Right lobe of liver (tissue), 6 donors: ENCODE results near the gene DHFR2. TPM values are rescaled to one million over a fixed set of nuclear protein-coding genes. Genes with fewer than 3 reads are reported as not detected.
A peak's percentile ranks its signal among the peaks of the same experiment; 100 is the strongest.

Experiments used
- ATAC-seq, 4 donors: fragments of 200-7000 bp; cut with Tn5 transposase; one replicate each; pipeline ENCODE4 v1.9.1; 2020; ENCODE audit warnings: mild to moderate bottlenecking in 4 of 4, moderate library complexity in 4 of 4
- DNase-seq, 3 donors: peaks; one replicate each; pipeline ENCODE4 v3.0.0-alpha.2; 2020
- H3K27ac ChIP-seq, 3 donors: fragments of 200-600 bp; one replicate each; pipeline ENCODE4 v1.8.0; 2022
- H3K27me3 ChIP-seq, 2 donors: fragments of 200-600 bp; one replicate each; pipeline ENCODE4 v1.8.0; 2022
- H3K36me3 ChIP-seq, 4 donors: fragments of 200-600 bp; sonication (generic) in 1 of 4; one replicate each; pipeline versions ENCODE4 v1.5.1 to v1.8.0; 2017 to 2022; ENCODE audit warnings: control low read depth in 1 of 4
- H3K4me1 ChIP-seq, 4 donors: fragments of 200-600 bp; sonication (generic) in 1 of 4; one replicate each; pipeline versions ENCODE4 v1.5.1 to v1.8.0; 2017 to 2022; ENCODE audit warnings: control low read depth in 1 of 4
- H3K4me3 ChIP-seq, 3 donors: fragments of 200-600 bp; one replicate each; pipeline ENCODE4 v1.8.0; 2022
- H3K9me3 ChIP-seq, 4 donors: fragments of 200-600 bp; sonication (generic) in 1 of 4; one replicate each; pipeline versions ENCODE4 v1.5.1 to v1.8.0; 2017 to 2022; ENCODE audit warnings: control low read depth in 1 of 4
- CTCF ChIP-seq, 4 donors: fragments of 200-600 bp in 3 of 4; fragments of 450-650 bp in 1 of 4; IDR thresholded peaks; one replicate each; pipeline versions ENCODE4 v1.5.1 to v1.8.0; 2016 to 2022; ENCODE audit warnings: antibody characterized with exemption in 4 of 4, mild to moderate bottlenecking in 2 of 4
- POLR2A ChIP-seq: fragments of 450-650 bp; IDR thresholded peaks from one replicate; pipeline ENCODE4 v1.6.1; 2017; ENCODE audit warnings: antibody characterized with exemption, mild to moderate bottlenecking
- WGBS: methylation state at CpG from one replicate; pipeline ENCODE4 v1.1.6; 2018; ENCODE audit warnings: low coverage, low lambda C conversion rate; ENCODE audit not compliant: insufficient coverage; ENCODE audit errors: missing lambda C conversion rate; 5-methylcytosine and 5-hydroxymethylcytosine counted together
- intact Hi-C, 2 donors: fragments of 100-400 bp; cut with DNase I; formaldehyde crosslinking; loops; one replicate each; pipeline versions ENCODE4 v1.11.2 to v1.14.1; 2022
- total RNA-seq, 6 experiments: library from RNA; depleted of rRNA in 2 of 6; stranded (reverse); fragments of >200 nt in 2 of 6; fragmentation: NEBNext Ultra II Directional in 3 of 6; extraction: Animal tissue kit (Norgen Biotek cat#: 25700) in 3 of 6; gene quantifications; one replicate each; pipeline versions ENCODE4 v1.1.0 to v1.2.4, GENCODE V29; 2016 to 2023
- donor health status: DM: no; HTN: yes; CAD: no.
- donor health status: DM: no; HTN: no; CAD: no.
- donor health status: DM: no; HTN: no; CAD: no.
- donor health status: DM: no; HTN: yes; CAD: no.
- donor health status: DM: no; HTN: yes; CAD: no.

The DHFR2 gene
- total RNA-seq, 6 experiments from 2014 or later: 3.3 to 5.7 (median 4.1) TPM

GRCh38 chr3:94063496-94064119 is 892 bp upstream of the DHFR2 start:
- Histone ChIP-seq H3K4me1 (peaks cover 0 to 16% (median 3%) of the 10 kb centered on the region in 4 donors), H3K36me3 (no peaks in the 10 kb centered on the region), H3K9me3 (no peaks in the 10 kb centered on the region), H3K4me3 (peak overlapping the region; percentile 56 to 85 (median 62)), H3K27ac (peak overlapping the region; percentile 61 to 90 (median 89)), H3K27me3 (no peaks in the 10 kb centered on the region)
- TF ChIP-seq CTCF (IDR thresholded peaks at IDR 0.05): no peak
- no peak for TF ChIP-seq POLR2A
- WGBS: 45% methylated on average over 17 of the region's 17 CpGs
- DNase-seq: no peak
- intact Hi-C loops: loop anchor here in 1 of 2 donors (10.0 kb wide), 1 partner anchor 59 kb away; no protein-coding TSS in a partner anchor
- ATAC-seq: no peak

DNA sequence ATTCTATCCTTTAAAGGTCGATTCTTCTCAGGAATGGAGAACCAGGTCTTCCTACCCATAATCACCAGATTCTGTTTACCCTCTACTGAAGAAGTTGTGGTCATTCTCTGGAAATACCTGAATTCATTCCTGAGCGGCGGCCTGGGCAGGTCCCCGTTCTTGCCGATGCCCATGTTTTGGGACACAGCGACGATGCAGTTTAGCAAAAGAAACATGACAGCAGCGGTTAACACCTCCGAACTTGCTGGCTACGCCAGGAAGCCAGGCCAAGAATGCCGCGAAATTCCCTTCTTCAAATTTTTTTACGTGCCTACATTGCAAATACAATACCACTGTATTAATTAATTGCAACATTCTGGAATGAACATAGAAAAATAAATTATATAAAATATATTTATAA is 1.4 kb downstream of the DHFR2 start:
- no peaks in the 10 kb centered on the region for H3K9me3 ChIP-seq
- 89% methylated on average over 11 of the region's 13 CpGs for WGBS
- DNase-seq: no peak
- no peak for TF ChIP-seq POLR2A
- TF ChIP-seq CTCF (IDR thresholded peaks at IDR 0.05): no peak
- H3K36me3 ChIP-seq: no peaks in the 10 kb centered on the region
- no peaks in the 10 kb centered on the region for H3K27me3 ChIP-seq
- ATAC-seq: no peak
- H3K27ac ChIP-seq: no peak overlapping the region
- intact Hi-C loops: loop anchor here in 1 of 2 donors (10.0 kb wide), 1 partner anchor 56 kb away; no protein-coding TSS in a partner anchor
- peaks cover 0 to 16% (median 3%) of the 10 kb centered on the region in 4 donors for H3K4me1 ChIP-seq
- H3K4me3 ChIP-seq: no peak overlapping the region

GRCh38 chr3:94050546-94050945 is 12.2 kb downstream of the DHFR2 start:
- no peaks in the 10 kb centered on the region for H3K27me3 ChIP-seq
- ATAC-seq (no peak), DNase-seq (no peak)
- no peak overlapping the region for H3K27ac ChIP-seq
- no peaks in the 10 kb centered on the region for H3K4me1 ChIP-seq
- no peaks in the 10 kb centered on the region for H3K9me3 ChIP-seq
- H3K36me3 ChIP-seq: no peaks in the 10 kb centered on the region
- intact Hi-C loops: no loop called here
- no peak overlapping the region for H3K4me3 ChIP-seq
- TF ChIP-seq CTCF (IDR thresholded peaks at IDR 0.05) (no peak), POLR2A (no peak)

GRCh38 chr3:94049267-94049666 is 13.4 kb downstream of the DHFR2 start:
- 90% methylated on average over 2 of the region's 2 CpGs for WGBS
- TF ChIP-seq POLR2A (no peak), CTCF (IDR thresholded peaks at IDR 0.05) (no peak)
- H3K4me1 ChIP-seq: no peaks in the 10 kb centered on the region
- H3K27ac ChIP-seq: no peak overlapping the region
- H3K36me3 ChIP-seq: no peaks in the 10 kb centered on the region
- intact Hi-C loops: no loop called here
- DNase-seq (no peak), ATAC-seq (no peak)
- H3K9me3 ChIP-seq: no peaks in the 10 kb centered on the region
- H3K27me3 ChIP-seq: no peaks in the 10 kb centered on the region
- no peak overlapping the region for H3K4me3 ChIP-seq
